Type B pancreatic cell (in vitro differentiated cells): ENCODE results near the gene TMEM163. TPM values are rescaled to one million over a fixed set of nuclear protein-coding genes. Genes with fewer than 3 reads are reported as not detected.

Source experiments
- DNase-seq: peaks from one replicate; pipeline ENCODE4 v3.0.0; 2021; ENCODE audit warnings: mixed read lengths; ENCODE audit not compliant: unreplicated experiment; ENCODE audit errors: extremely low spot score
- H3K27ac Mint-ChIP-seq: 2 replicates; pipeline ENCODE4 v1.8.0; 2021; ENCODE audit warnings: mild to moderate bottlenecking, mixed read lengths
- H3K27me3 Mint-ChIP-seq: 2 replicates; pipeline ENCODE4 v1.8.0; 2021; ENCODE audit warnings: mixed read lengths
- H3K36me3 Mint-ChIP-seq: 2 replicates; pipeline ENCODE4 v1.8.0; 2021; ENCODE audit warnings: mixed read lengths
- H3K4me1 Mint-ChIP-seq: one replicate; pipeline ENCODE4 v1.8.0; 2021; ENCODE audit warnings: mixed read lengths; ENCODE audit not compliant: unreplicated experiment
- H3K4me3 Mint-ChIP-seq: 2 replicates; pipeline ENCODE4 v1.8.0; 2021; ENCODE audit warnings: mild to moderate bottlenecking, mixed read lengths
- H3K9me3 Mint-ChIP-seq: 2 replicates; pipeline ENCODE4 v1.8.0; 2021; ENCODE audit warnings: mixed read lengths
- total RNA-seq: library from RNA; stranded (reverse); gene quantifications from 2 replicates; pipeline ENCODE4 v1.2.1, GENCODE V29; 2021; ENCODE audit warnings: low replicate concordance
- TF ChIP-seq, protein P1 (sequence below): fragments of 200-600 bp; sonication (generic); conservative IDR thresholded peaks from 2 replicates; pipeline ENCODE4 v1.5.0; 2021; ENCODE audit warnings: antibody characterized with exemption, mild to moderate bottlenecking

TMEM163 gene
- total RNA-seq, 1 donor from 2014 or later, result 4.0 TPM

DNA sequence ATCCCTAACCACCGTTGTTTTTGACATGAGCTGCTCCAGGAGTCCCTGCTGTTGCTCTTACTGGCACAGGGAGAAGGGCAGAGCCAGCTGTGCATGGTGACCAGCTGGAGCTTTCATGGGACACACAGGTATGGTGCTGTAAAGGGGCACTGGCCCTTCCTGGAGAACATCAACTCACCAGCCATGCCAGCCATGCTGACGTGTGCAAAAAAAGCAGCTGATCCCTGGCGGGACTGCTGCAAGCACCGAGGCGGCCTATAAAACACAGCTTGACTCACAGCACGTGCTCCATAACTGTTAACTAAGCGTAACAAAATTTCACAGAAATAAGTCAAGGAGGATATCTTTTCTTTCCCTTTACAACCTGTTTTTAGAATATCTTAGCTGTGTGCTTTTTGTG lies 165.1 kb downstream of the TMEM163 start:
- no peak overlapping the region for H3K4me3 Mint-ChIP-seq

DNA sequence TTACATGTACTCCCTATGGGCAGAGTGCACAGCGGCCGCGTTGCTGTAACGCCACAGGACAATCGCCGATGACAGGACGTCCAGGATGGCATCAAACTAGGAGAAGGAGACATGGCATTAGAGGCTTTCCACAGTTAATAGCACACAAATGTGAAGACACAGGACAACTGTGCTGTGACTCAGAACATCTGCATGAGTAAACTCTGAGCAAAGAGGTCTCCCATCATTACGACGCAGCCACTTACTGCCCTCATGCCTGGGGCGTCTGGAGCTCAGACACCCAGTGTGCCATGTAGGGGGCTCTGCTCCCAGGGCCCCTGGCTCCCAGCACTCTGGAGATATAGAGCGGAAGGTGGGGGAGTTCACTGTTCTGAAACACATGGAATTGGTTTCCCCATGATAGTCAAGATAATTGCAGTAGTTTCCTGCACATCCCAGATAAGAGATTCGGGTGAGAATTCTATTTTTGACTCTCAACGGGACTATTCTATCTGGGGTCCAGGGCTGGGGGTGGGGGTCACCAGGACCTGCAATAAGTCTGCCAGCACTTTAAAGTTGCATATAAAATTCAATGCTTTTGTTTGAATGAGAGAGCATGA lies 168.1 kb downstream of the TMEM163 start:
- Mint-ChIP-seq H3K4me1 (no peaks in the 10 kb centered on the region), H3K27ac (no peak overlapping the region), H3K4me3 (no peak overlapping the region), H3K9me3 (no peaks in the 10 kb centered on the region), H3K36me3 (no peaks in the 10 kb centered on the region), H3K27me3 (peaks cover 12% of the 10 kb centered on the region)
- TF ChIP-seq, protein P1, sequence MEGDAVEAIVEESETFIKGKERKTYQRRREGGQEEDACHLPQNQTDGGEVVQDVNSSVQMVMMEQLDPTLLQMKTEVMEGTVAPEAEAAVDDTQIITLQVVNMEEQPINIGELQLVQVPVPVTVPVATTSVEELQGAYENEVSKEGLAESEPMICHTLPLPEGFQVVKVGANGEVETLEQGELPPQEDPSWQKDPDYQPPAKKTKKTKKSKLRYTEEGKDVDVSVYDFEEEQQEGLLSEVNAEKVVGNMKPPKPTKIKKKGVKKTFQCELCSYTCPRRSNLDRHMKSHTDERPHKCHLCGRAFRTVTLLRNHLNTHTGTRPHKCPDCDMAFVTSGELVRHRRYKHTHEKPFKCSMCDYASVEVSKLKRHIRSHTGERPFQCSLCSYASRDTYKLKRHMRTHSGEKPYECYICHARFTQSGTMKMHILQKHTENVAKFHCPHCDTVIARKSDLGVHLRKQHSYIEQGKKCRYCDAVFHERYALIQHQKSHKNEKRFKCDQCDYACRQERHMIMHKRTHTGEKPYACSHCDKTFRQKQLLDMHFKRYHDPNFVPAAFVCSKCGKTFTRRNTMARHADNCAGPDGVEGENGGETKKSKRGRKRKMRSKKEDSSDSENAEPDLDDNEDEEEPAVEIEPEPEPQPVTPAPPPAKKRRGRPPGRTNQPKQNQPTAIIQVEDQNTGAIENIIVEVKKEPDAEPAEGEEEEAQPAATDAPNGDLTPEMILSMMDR, result no peak
- DNase-seq, result no peak

More for the DNA sequence above, 165.1 kb downstream of the TMEM163 start:
- no peaks in the 10 kb centered on the region for H3K9me3 Mint-ChIP-seq
- DNase-seq, result no peak
- no peak overlapping the region for H3K27ac Mint-ChIP-seq
- TF ChIP-seq, protein P1, result no peak
- H3K27me3 Mint-ChIP-seq, result peaks cover 15% of the 10 kb centered on the region
- peaks cover under 1% of the 10 kb centered on the region for H3K4me1 Mint-ChIP-seq
- no peaks in the 10 kb centered on the region for H3K36me3 Mint-ChIP-seq

DNA sequence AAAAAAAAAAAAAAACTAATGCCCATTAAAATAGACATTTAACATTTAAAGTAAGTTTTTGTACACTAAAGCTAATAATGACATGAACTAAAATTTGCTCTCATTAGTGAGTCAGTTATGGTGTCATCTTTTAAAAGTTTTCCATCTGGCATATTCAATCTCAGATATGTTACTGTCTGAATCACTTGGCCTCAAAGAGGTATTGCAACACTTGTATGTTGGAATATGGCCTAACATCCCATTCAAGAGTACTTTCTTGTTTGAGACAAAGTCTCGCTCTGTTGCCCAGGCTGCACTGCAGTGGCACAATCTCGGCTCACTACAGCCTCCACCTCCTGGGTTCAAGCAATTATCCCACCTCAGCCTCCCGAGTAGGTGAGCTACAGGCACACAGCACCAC lies 169.7 kb downstream of the TMEM163 start:
- H3K4me3 Mint-ChIP-seq, result no peak overlapping the region
- H3K9me3 Mint-ChIP-seq, result no peaks in the 10 kb centered on the region
- DNase-seq, result no peak
- H3K4me1 Mint-ChIP-seq, result peaks cover 5% of the 10 kb centered on the region
- TF ChIP-seq, protein P1, result no peak
- H3K27ac Mint-ChIP-seq, result no peak overlapping the region
- no peaks in the 10 kb centered on the region for H3K36me3 Mint-ChIP-seq
- peaks cover 12% of the 10 kb centered on the region for H3K27me3 Mint-ChIP-seq

DNA sequence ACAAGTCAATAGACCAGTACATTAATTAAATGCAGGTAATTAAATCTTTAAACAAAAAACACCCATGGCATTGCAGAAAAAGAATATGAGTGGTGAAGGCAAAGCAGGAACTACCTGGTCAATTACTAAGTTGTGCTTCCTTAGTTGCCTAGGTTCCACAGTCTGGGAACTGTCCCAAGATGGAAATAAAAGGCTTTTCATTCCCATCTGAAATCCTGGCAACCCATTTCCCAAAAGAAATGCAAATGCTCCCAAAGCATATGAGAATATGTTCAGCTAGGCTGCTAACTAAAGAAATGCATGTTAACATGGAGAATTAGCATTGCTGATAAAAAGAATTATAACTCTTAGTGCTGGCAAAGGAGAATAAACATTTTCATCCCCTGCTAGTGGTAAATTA lies 177.8 kb downstream of the TMEM163 start:
- H3K4me3 Mint-ChIP-seq, result no peak overlapping the region

DNA sequence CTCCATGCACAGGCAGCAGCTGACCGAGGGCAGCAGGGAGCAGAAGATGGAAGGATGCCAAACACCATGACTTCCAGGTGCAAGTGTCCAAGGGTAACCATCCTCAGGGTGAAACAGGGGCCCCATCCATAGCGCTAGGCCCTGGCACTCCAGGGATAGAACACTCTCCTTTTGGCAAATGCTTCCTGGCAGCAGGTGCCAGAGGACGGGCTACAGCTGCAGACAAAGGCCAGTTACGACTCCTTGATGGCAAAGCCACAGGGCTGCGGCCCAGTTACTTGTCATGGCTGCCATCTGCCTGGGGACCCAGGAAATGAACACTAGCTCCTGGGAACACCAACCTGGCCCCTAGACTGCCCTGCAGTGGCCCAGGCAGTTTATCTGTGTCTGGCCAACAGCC lies 178.8 kb downstream of the TMEM163 start:
- H3K4me1 Mint-ChIP-seq, result peaks cover 5% of the 10 kb centered on the region
- DNase-seq, result no peak
- TF ChIP-seq, protein P1, result no peak
- no peak overlapping the region for H3K27ac Mint-ChIP-seq
- H3K27me3 Mint-ChIP-seq, result peaks cover 6% of the 10 kb centered on the region
- H3K9me3 Mint-ChIP-seq, result no peaks in the 10 kb centered on the region
- no peak overlapping the region for H3K4me3 Mint-ChIP-seq
- H3K36me3 Mint-ChIP-seq, result no peaks in the 10 kb centered on the region

More for the DNA sequence above, 177.8 kb downstream of the TMEM163 start:
- Mint-ChIP-seq H3K27ac (no peak overlapping the region), H3K36me3 (no peaks in the 10 kb centered on the region), H3K4me1 (peaks cover 9% of the 10 kb centered on the region), H3K27me3 (peaks cover 6% of the 10 kb centered on the region), H3K9me3 (no peaks in the 10 kb centered on the region)
- DNase-seq, result no peak
- TF ChIP-seq, protein P1, result no peak
